DOHH2 (cell line): ENCODE measurements around the gene E2F3.
"Not testable (repeated sequence)": the region's sequence is repeated elsewhere in the genome, so short reads cannot be mapped to it uniquely, and the experiment has no call there.

Source experiments
- H3F3A ChIP-seq: fragments of 200-600 bp; sonication (generic), shearing (Covaris generic); 2 replicates; pipeline ENCODE4 v1.6.0; 2016; ENCODE audit warnings: antibody characterized with exemption, mild to moderate bottlenecking; ENCODE audit not compliant: control insufficient read depth, insufficient read depth
- H3K27ac ChIP-seq: fragments of 200-600 bp; sonication (generic); 2 replicates; pipeline ENCODE4 v1.5.1; 2014; ENCODE audit warnings: low read depth, mild to moderate bottlenecking, low read length, moderate library complexity
- H3K27me3 ChIP-seq: fragments of 200-600 bp; sonication (generic); 2 replicates; pipeline ENCODE4 v1.6.1; 2014; ENCODE audit warnings: mild to moderate bottlenecking, low read length, mixed read lengths; ENCODE audit not compliant: control insufficient read depth
- H3K36me3 ChIP-seq: fragments of 200-600 bp; sonication (generic); 2 replicates; pipeline ENCODE4 v1.6.1; 2014; ENCODE audit warnings: mild to moderate bottlenecking, low read length, moderate library complexity, mixed read lengths; ENCODE audit not compliant: control insufficient read depth
- H3K4me1 ChIP-seq: fragments of 200-600 bp; sonication (generic); 2 replicates; pipeline ENCODE4 v1.6.1; 2014; ENCODE audit warnings: mild to moderate bottlenecking, low read length, mixed read lengths; ENCODE audit not compliant: control insufficient read depth
- H3K4me2 ChIP-seq: fragments of 200-600 bp; sonication (generic); 2 replicates; pipeline ENCODE4 v1.6.0; 2014; ENCODE audit warnings: mild to moderate bottlenecking, low read length, moderate library complexity
- H3K4me3 ChIP-seq: fragments of 200-600 bp; sonication (generic); 2 replicates; pipeline ENCODE4 v1.5.1; 2014; ENCODE audit warnings: mild to moderate bottlenecking, low read length, mixed read lengths
- H3K79me2 ChIP-seq: fragments of 200-600 bp; sonication (generic); 2 replicates; pipeline ENCODE4 v1.6.1; 2014; ENCODE audit warnings: mild to moderate bottlenecking, low read length, mixed read lengths; ENCODE audit not compliant: control insufficient read depth
- H3K9me2 ChIP-seq: fragments of 200-600 bp; sonication (generic); replicated peaks from 2 replicates; pipeline ENCODE4 v1.6.1; 2014; ENCODE audit warnings: mild to moderate bottlenecking, low read length, mixed read lengths; ENCODE audit not compliant: control insufficient read depth
- H3K9me3 ChIP-seq: fragments of 200-600 bp; sonication (generic); 2 replicates; pipeline ENCODE4 v1.6.1; 2014; ENCODE audit warnings: antibody characterized with exemption, low read length, mixed read lengths; ENCODE audit not compliant: control insufficient read depth, insufficient read depth
- H4K20me1 ChIP-seq: fragments of 200-600 bp; sonication (generic); 2 replicates; pipeline ENCODE4 v1.6.0; 2014; ENCODE audit warnings: low read depth, mild to moderate bottlenecking, antibody characterized with exemption, low read length, moderate library complexity; ENCODE audit not compliant: control insufficient read depth, insufficient read depth
- EZH2phosphoT487 ChIP-seq: fragments of 200-600 bp; sonication (generic); IDR thresholded peaks from 2 replicates; pipeline ENCODE4 v1.6.1; 2017; ENCODE audit warnings: borderline replicate concordance, mild to moderate bottlenecking, antibody characterized with exemption, low read length, moderate library complexity, mixed read lengths
- TF ChIP-seq, protein P1 (sequence below): fragments of 200-600 bp; sonication (generic); IDR thresholded peaks from one replicate; pipeline ENCODE4 v1.5.1; 2014; ENCODE audit warnings: antibody characterized with exemption, mild to moderate bottlenecking, low read depth, low read length; ENCODE audit not compliant: poor library complexity, severe bottlenecking

E2F3 gene

DNA sequence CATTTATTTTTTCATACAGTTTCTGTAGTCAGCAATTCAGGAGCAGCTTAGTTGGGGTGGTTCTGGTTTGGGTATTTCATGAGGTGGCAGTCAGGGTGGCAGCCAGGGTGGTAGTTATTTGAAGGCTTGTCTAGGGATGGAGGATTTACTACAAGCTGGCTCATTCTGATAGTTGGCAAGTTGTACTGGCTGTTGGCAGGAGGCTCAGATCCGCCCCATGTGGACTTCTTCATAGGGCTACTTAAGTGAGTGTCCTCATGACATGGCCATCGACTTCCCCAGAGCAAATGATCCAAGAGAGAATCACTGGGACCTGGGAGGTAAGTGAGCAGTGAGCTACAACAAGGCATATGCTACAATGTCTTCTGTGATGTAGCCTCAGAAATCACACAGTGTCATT lies 110.2 kb downstream of the E2F3 start:
- TF ChIP-seq EZH2phosphoT487 = no peak
- TF ChIP-seq, protein P1, sequence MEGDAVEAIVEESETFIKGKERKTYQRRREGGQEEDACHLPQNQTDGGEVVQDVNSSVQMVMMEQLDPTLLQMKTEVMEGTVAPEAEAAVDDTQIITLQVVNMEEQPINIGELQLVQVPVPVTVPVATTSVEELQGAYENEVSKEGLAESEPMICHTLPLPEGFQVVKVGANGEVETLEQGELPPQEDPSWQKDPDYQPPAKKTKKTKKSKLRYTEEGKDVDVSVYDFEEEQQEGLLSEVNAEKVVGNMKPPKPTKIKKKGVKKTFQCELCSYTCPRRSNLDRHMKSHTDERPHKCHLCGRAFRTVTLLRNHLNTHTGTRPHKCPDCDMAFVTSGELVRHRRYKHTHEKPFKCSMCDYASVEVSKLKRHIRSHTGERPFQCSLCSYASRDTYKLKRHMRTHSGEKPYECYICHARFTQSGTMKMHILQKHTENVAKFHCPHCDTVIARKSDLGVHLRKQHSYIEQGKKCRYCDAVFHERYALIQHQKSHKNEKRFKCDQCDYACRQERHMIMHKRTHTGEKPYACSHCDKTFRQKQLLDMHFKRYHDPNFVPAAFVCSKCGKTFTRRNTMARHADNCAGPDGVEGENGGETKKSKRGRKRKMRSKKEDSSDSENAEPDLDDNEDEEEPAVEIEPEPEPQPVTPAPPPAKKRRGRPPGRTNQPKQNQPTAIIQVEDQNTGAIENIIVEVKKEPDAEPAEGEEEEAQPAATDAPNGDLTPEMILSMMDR = no peak
- H3K27me3 ChIP-seq = peaks cover 8% of the 10 kb centered on the region
- no peak overlapping the region for H3K4me2 ChIP-seq
- H3F3A ChIP-seq = no peaks in the 10 kb centered on the region
- no peaks in the 10 kb centered on the region for H3K9me2 ChIP-seq
- H3K79me2 ChIP-seq = no peaks in the 10 kb centered on the region
- no peaks in the 10 kb centered on the region for H3K4me1 ChIP-seq
- H4K20me1 ChIP-seq = no peaks in the 10 kb centered on the region
- H3K4me3 ChIP-seq = no peak overlapping the region
- H3K36me3 ChIP-seq = no peaks in the 10 kb centered on the region
- no peak overlapping the region for H3K27ac ChIP-seq
- no peaks in the 10 kb centered on the region for H3K9me3 ChIP-seq

DNA sequence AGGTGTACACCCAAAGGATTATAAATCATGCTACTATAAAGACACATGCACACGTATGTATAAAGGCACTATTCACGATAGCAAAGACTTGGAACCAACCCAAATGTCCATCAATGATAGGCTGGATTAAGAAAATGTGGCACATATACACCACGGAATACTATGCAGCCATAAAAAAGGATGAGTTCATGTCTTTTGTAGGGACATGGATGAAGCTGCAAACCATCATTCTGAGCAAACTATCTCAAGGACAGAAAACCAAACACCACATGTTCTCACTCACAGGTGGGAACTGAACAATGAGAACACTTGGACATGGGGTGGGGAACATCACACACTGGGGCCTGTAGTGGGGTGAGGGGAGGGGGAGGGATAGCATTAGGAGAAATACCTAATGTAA lies 123.5 kb downstream of the E2F3 start:
- not testable (repeated sequence) for H3K36me3 ChIP-seq, H3F3A ChIP-seq, H3K9me2 ChIP-seq, H3K27ac ChIP-seq, H4K20me1 ChIP-seq, H3K79me2 ChIP-seq, H3K4me2 ChIP-seq, H3K4me3 ChIP-seq, H3K9me3 ChIP-seq, H3K4me1 ChIP-seq
- H3K27me3 ChIP-seq = peaks cover 21% of the 10 kb centered on the region

DNA sequence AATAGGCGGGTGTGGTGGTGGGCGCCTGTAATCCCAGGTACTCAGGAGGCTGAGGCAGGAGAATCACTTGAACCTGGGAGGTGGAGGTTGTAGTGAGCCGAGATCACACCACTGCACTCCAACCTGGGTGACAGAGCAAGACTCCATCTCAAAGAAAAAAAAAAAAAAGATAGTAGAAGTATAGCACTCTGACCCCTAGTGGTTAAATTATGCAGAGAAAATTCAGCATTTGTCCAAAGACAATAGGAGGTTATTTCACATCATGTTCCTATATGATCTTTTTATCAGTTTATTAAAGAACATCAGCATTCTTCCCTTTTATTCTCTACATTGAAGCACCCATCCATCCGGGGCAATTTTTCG lies 127.4 kb downstream of the E2F3 start:
- H3K79me2 ChIP-seq, H3K27me3 ChIP-seq, H4K20me1 ChIP-seq, H3K4me2 ChIP-seq, H3K27ac ChIP-seq, H3K9me2 ChIP-seq, H3K9me3 ChIP-seq, H3K36me3 ChIP-seq, H3F3A ChIP-seq, H3K4me3 ChIP-seq: not testable (repeated sequence)
- TF ChIP-seq, protein P1 = peak; percentile 41
- peaks cover 14% of the 10 kb centered on the region for H3K4me1 ChIP-seq

DNA sequence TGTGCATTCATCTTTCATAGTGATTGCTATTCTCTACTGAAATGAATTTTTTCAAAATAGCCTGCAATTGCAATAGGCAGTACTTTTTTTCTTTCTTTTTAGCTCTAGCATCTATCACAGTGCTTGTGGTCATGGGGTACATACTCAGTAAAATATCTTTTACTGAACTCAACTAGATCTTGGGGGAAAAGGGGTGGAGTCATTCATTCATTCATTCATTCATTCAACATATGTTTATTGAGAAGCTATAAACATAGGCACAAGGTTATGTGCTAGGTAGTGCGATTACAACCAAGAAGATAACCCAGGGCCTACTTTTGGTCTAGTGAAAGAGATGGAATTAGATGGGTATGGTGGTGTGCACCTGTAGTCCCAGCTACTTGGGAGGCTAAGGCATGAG lies 131.2 kb downstream of the E2F3 start:
- H3K4me1 ChIP-seq = peaks cover 24% of the 10 kb centered on the region
- H3K36me3 ChIP-seq = peaks cover 19% of the 10 kb centered on the region
- H3K27me3 ChIP-seq = no peaks in the 10 kb centered on the region
- no peaks in the 10 kb centered on the region for H3K9me3 ChIP-seq
- no peak overlapping the region for H3K27ac ChIP-seq
- H3F3A ChIP-seq = 0 out of 2 replicates have a peak, but pooled peaks cover 3% of the 10 kb centered on the region
- TF ChIP-seq, protein P1 = no peak
- TF ChIP-seq EZH2phosphoT487 = no peak
- H3K4me2 ChIP-seq = no peak overlapping the region
- no peak overlapping the region for H3K4me3 ChIP-seq
- H4K20me1 ChIP-seq = no peaks in the 10 kb centered on the region
- H3K9me2 ChIP-seq = no peaks in the 10 kb centered on the region
- peaks cover 34% of the 10 kb centered on the region for H3K79me2 ChIP-seq
